ENCODE measurements around the gene GABBR2. TPM values are rescaled to one million over a fixed set of nuclear protein-coding genes. Genes with fewer than 3 reads are reported as not detected.

GABBR2 gene
- total RNA-seq, 4 donors from 2014 or later: under 0.01 to 0.62 TPM; not detected in 2

- no peaks in the 10 kb centered on the region for H3K9me3 ChIP-seq
- no peak overlapping the region for H3K27ac ChIP-seq
- TF ChIP-seq CTCF (IDR thresholded peaks at IDR 0.05): no peak
- no peak for TF ChIP-seq POLR2A (IDR thresholded peaks at IDR 0.05)
- DNase-seq: no peak
- H3K27me3 ChIP-seq: no peaks in the 10 kb centered on the region
- H3K4me1 ChIP-seq: no peaks in the 10 kb centered on the region
- no peaks in the 10 kb centered on the region for H3K36me3 ChIP-seq
- intact Hi-C loops (cut with DNase I; ENCODE audit: low total_unique reads): no loop called here
- no peak overlapping the region for H3K4me3 ChIP-seq
These were observed 379.5 kb downstream of the GABBR2 start for GRCh38 chr9:98329281-98329680.

GRCh38 chr9:98328770-98329169 is 380.0 kb downstream of the GABBR2 start:
- Histone ChIP-seq H3K27ac (no peak overlapping the region), H3K36me3 (no peaks in the 10 kb centered on the region), H3K4me3 (no peak overlapping the region), H3K27me3 (no peaks in the 10 kb centered on the region), H3K4me1 (no peaks in the 10 kb centered on the region), H3K9me3 (no peaks in the 10 kb centered on the region)
- no peak for DNase-seq
- no peak for TF ChIP-seq CTCF (IDR thresholded peaks at IDR 0.05)
- no peak for TF ChIP-seq POLR2A (IDR thresholded peaks at IDR 0.05)
- intact Hi-C loops (cut with DNase I; ENCODE audit: low total_unique reads): no loop called here

DNA sequence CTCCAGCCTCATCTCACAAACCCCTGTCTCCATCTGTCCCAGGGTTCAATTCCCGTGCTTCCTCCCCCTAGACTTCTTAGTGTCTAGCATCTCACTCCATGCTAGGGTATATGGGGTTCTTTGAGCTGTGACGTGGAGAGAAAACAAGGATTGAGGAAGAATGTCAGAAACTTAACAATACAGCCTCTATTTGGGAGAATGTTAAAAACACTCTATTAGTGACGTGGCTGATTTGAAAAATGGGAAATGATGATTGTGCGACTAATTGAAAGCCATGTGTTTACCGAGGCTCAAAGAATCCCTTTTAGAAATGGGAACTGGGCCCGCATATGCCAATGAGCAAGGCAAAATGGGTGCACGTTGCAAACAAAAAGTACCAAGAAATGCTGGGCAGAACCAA is 380.6 kb downstream of the GABBR2 start:
- TF ChIP-seq CTCF (IDR thresholded peaks at IDR 0.05) (no peak), POLR2A (IDR thresholded peaks at IDR 0.05) (no peak)
- Histone ChIP-seq H3K4me3 (no peak overlapping the region), H3K4me1 (no peaks in the 10 kb centered on the region), H3K36me3 (no peaks in the 10 kb centered on the region), H3K27ac (no peak overlapping the region), H3K27me3 (no peaks in the 10 kb centered on the region), H3K9me3 (no peaks in the 10 kb centered on the region)
- intact Hi-C loops (cut with DNase I; ENCODE audit: low total_unique reads): no loop called here
- no peak for DNase-seq

- intact Hi-C loops (cut with DNase I; ENCODE audit: low total_unique reads): no loop called here
- H3K27ac ChIP-seq: no peak overlapping the region
- H3K4me3 ChIP-seq: no peak overlapping the region
- H3K9me3 ChIP-seq: no peaks in the 10 kb centered on the region
- no peaks in the 10 kb centered on the region for H3K27me3 ChIP-seq
- no peaks in the 10 kb centered on the region for H3K4me1 ChIP-seq
- DNase-seq: no peak
- no peak for TF ChIP-seq POLR2A (IDR thresholded peaks at IDR 0.05)
- TF ChIP-seq CTCF (IDR thresholded peaks at IDR 0.05): no peak
- no peaks in the 10 kb centered on the region for H3K36me3 ChIP-seq
These were observed 381.5 kb downstream of the GABBR2 start for GRCh38 chr9:98327249-98327561.

DNA sequence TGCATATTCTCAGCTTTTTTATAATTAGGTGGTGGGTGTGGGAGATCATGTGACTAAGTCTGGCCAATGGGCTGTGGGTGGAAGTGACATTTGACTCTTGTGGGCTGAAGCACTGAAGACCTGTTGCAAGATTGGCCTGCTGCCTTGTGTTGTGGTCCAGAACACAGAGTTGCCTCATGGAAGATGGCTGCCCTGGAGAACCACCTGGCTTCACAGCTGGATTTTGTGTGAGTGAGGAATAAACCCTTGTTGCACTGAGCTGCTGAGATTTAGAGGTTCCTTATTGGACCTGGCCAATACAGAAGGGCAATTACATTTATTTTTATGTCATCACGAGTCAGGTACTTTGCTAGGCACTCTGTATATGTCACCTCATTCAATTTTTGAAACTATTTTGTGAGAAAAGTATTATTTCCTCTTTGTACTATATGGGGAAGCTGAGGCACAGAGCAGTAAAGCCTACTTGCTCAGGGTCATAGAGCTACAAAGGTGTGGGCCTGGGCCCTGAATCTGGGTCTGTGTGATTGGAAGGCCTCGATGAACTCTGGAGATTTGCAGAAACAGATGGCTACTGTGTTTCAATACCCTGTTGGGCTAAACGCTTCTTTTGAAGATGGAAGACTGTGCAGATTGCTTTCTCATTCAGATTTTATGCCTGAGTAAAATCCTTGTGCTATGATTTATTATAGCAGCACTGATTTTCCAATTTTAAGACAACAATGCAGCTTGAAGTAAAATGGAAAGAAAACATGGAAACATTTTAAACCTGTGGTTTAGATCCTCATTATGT is 382.1 kb downstream of the GABBR2 start:
- Histone ChIP-seq H3K27me3 (no peaks in the 10 kb centered on the region), H3K27ac (no peak overlapping the region), H3K36me3 (no peaks in the 10 kb centered on the region), H3K4me3 (no peak overlapping the region), H3K9me3 (no peaks in the 10 kb centered on the region), H3K4me1 (no peaks in the 10 kb centered on the region)
- intact Hi-C loops (cut with DNase I; ENCODE audit: low total_unique reads): no loop called here
- TF ChIP-seq POLR2A (IDR thresholded peaks at IDR 0.05) (no peak), CTCF (IDR thresholded peaks at IDR 0.05) (no peak)
- no peak for DNase-seq

Measured in uterus (tissue), 4 donors.